ENCODE results near the gene HCFC1R1.

The HCFC1R1 gene

DNA sequence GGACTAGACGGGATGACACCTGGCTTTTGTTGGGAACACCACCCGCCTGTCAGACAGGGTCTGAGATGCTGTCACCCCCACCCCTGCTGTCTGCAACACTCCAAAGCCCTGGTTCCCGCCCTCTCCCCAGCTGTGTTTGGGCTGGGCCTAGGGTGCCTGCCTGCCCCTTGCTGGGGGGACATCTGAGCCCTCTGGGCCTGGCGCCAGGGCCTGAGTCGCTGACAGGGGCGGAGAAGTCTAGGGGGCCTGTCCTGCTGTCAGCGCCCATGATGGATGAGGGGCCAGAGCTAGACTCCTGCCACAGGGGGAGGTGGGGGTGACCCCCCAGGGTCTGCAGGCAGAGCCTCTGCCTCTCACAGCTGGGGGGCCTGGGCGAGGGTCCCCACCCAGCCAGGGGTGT lies 35.9 kb downstream of the HCFC1R1 start:
- H3K4me3 ChIP-seq (ENCODE audit: low read depth, low read length): no peak overlapping the region
- DNase-seq (ENCODE audit: low read depth): no peak
- in situ Hi-C loops (cut with HindIII; ENCODE audit: low sequenced_read_pairs): no loop called here
- TF ChIP-seq, protein P1, sequence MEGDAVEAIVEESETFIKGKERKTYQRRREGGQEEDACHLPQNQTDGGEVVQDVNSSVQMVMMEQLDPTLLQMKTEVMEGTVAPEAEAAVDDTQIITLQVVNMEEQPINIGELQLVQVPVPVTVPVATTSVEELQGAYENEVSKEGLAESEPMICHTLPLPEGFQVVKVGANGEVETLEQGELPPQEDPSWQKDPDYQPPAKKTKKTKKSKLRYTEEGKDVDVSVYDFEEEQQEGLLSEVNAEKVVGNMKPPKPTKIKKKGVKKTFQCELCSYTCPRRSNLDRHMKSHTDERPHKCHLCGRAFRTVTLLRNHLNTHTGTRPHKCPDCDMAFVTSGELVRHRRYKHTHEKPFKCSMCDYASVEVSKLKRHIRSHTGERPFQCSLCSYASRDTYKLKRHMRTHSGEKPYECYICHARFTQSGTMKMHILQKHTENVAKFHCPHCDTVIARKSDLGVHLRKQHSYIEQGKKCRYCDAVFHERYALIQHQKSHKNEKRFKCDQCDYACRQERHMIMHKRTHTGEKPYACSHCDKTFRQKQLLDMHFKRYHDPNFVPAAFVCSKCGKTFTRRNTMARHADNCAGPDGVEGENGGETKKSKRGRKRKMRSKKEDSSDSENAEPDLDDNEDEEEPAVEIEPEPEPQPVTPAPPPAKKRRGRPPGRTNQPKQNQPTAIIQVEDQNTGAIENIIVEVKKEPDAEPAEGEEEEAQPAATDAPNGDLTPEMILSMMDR (IDR thresholded peaks at IDR 0.05; ENCODE audit: low read depth, low read length, missing control alignments): no peak

DNA sequence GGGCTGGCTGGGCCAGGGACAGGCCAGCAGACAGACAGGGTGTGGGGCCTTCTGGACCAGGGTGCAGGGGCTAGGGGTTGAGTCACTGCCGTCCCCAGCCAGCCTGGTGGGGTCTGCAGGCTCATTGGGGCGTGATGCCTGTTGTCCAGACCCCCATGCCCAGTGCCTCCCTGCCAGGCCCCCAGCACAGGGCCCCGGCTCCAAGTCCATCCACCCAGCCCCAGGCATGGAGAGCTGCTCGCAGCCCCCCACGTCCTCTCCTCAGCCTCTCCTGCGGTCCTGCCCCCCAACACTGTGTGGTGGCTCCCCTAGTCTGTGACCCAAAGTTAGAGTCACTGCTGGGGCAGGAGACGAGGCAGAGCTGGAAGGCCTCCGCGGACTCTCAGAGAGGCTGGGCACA lies 36.5 kb downstream of the HCFC1R1 start:
- TF ChIP-seq, protein P1 (IDR thresholded peaks at IDR 0.05; ENCODE audit: low read depth, low read length, missing control alignments): no peak
- H3K4me3 ChIP-seq (ENCODE audit: low read depth, low read length): no peak overlapping the region
- no peak for DNase-seq (ENCODE audit: low read depth)
- in situ Hi-C loops (cut with HindIII; ENCODE audit: low sequenced_read_pairs): no loop called here

DNA sequence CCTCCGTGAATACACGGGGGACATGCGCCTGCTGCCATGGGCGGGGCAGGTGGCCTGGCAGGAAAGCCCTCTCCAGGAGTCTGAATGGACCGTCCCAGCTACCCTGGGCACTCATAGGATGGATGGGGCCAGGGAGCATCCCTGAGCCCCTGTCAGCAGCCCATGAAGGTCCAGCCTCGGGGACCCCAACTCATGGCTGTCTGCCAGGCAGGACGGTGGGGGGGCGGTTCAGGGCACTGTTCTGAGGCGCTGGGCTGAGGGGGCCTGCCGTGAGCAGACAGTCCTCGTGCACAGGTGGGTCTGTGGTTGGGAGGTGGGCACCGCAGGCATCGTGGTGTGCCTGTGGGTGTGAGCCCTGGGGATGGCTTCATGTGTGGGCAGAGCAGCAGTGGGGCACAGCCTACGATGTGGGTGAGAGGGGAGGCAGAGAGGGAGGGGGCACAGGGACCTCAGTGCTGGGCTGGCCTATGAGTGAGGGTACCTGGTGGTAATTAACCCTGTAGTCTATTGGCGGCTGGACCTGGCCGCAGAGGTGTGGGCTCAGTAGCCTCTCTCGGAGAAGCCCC lies 37.0 kb downstream of the HCFC1R1 start:
- no peak for DNase-seq (ENCODE audit: low read depth)
- in situ Hi-C loops (cut with HindIII; ENCODE audit: low sequenced_read_pairs): no loop called here
- TF ChIP-seq, protein P1 (IDR thresholded peaks at IDR 0.05; ENCODE audit: low read depth, low read length, missing control alignments): no peak
- no peak overlapping the region for H3K4me3 ChIP-seq (ENCODE audit: low read depth, low read length)

DNA sequence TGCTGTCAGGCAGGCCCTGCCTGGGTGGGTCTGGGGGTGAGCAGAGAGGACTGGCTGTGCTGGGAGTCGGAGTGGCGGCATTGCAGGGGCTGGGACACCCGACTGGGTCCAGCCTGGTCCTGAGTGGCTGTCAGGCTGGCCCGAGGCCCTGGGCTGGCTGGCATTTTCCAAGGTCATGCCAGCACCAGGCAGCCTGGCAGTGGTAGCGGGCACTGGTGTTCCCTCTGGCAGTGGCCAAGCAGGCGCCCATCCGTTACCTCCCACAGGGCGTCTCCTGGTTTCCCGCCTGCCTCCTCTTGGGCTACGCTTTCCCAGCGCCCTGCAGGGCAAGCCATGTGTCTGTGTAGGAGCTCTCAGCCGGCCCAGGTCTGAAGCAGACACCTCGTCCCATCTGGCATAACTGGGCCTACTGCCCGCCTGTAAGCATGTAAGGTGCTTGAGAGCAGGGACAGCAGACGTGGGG lies 37.8 kb downstream of the HCFC1R1 start:
- in situ Hi-C loops (cut with HindIII; ENCODE audit: low sequenced_read_pairs): no loop called here
- TF ChIP-seq, protein P1 (IDR thresholded peaks at IDR 0.05; ENCODE audit: low read depth, low read length, missing control alignments): no peak
- no peak overlapping the region for H3K4me3 ChIP-seq (ENCODE audit: low read depth, low read length)
- DNase-seq (ENCODE audit: low read depth): no peak

DNA sequence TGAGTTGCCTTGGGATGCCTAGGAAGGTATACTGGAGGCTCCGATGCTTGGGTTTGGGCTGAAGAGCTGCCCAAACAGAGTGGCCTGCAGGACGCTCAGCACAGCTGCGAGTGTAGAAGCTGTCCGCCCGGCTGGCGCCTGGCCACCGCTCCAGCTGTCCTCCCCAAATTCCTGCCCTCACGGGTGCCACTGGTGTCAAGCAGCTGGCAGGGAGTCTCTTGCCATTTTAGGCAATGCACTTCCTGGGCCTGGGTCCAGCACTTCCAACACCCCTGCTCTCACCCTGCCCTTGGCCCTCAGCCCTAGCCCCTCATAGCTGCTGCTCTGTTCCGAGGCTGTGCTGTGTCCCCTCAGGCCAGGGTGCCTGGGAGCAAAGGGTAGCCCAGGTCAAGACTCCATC lies 38.3 kb downstream of the HCFC1R1 start:
- no peak for DNase-seq (ENCODE audit: low read depth)
- no peak overlapping the region for H3K4me3 ChIP-seq (ENCODE audit: low read depth, low read length)
- TF ChIP-seq, protein P1 (IDR thresholded peaks at IDR 0.05; ENCODE audit: low read depth, low read length, missing control alignments): no peak
- in situ Hi-C loops (cut with HindIII; ENCODE audit: low sequenced_read_pairs): no loop called here

DNA sequence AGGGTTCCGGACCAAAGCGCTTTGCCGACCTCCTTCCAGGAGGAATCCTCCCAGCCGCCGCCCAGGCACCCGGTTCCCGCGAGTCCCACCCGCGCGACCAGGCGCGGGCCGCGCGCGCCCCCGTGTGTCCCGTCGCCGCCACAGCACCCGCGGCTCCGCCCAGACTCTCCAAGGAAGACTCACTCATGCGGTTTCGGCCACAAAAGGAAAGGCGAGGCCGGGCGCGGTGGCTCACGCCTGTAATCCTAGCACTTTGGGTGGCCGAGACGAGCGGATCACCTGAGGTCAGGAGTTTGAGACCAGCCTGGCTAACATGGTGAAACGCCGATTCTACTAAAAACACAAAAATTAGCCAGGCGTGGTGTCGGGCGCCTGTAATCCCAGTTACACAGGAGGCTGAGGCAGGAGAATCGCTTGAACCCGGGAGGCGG lies 40.0 kb downstream of the HCFC1R1 start:
- in situ Hi-C loops (cut with HindIII; ENCODE audit: low sequenced_read_pairs): no loop called here
- peak; percentile 48 for DNase-seq (ENCODE audit: low read depth)
- TF ChIP-seq, protein P1 (IDR thresholded peaks at IDR 0.05; ENCODE audit: low read depth, low read length, missing control alignments): peak; percentile 82
- no peak overlapping the region for H3K4me3 ChIP-seq (ENCODE audit: low read depth, low read length)
